GM19239 (cell line): Measurements from ENCODE around the gene ZSCAN25.
"Not testable (repeated sequence)": the region's sequence is repeated elsewhere in the genome, so short reads cannot be mapped to it uniquely, and the experiment has no call there.

Experiments used
- DNase-seq: peaks from one replicate; pipeline ENCODE4 v3.0.0; 2011; ENCODE audit warnings: low spot score; ENCODE audit not compliant: insufficient read length
- FAIRE-seq: peaks from 2 replicates; lab custom pipeline; 2011; peaks lifted over from hg19 to GRCh38; lab: Jason Lieb, UNC

ZSCAN25 gene

GRCh38 chr7:99615989-99616358 lies 772 bp upstream of the ZSCAN25 start:
- no peak for FAIRE-seq

GRCh38 chr7:99617192-99617781 lies 541 bp downstream of the ZSCAN25 start:
- no peak for DNase-seq

More at GRCh38 chr7:99615989-99616358, 772 bp upstream of the ZSCAN25 start:
- no peak for DNase-seq

GRCh38 chr7:99618726-99619125 lies 2.0 kb downstream of the ZSCAN25 start:
- DNase-seq (no peak), FAIRE-seq (no peak)

More at GRCh38 chr7:99617192-99617781, 541 bp downstream of the ZSCAN25 start:
- no peak for FAIRE-seq

- DNase-seq: no peak
- no peak for FAIRE-seq
These were observed 2.9 kb downstream of the ZSCAN25 start for GRCh38 chr7:99619571-99620130.

- FAIRE-seq: no peak
- no peak for DNase-seq
These were observed 4.5 kb downstream of the ZSCAN25 start for GRCh38 chr7:99621271-99621670.

GRCh38 chr7:99622596-99622995 lies 5.8 kb downstream of the ZSCAN25 start:
- no peak for DNase-seq
- FAIRE-seq: no peak

- DNase-seq (no peak), FAIRE-seq (no peak)
These were observed 6.4 kb downstream of the ZSCAN25 start for GRCh38 chr7:99623091-99623693.

- DNase-seq (no peak), FAIRE-seq (no peak)
These were observed 7.1 kb downstream of the ZSCAN25 start for GRCh38 chr7:99623702-99624447.

- no peak for FAIRE-seq
- DNase-seq: no peak
These were observed 7.7 kb downstream of the ZSCAN25 start for GRCh38 chr7:99624484-99624883.

GRCh38 chr7:99625321-99625720 lies 8.6 kb downstream of the ZSCAN25 start:
- FAIRE-seq: no peak
- no peak for DNase-seq

- DNase-seq (no peak), FAIRE-seq (no peak)
These were observed 9.2 kb downstream of the ZSCAN25 start for GRCh38 chr7:99625961-99626360.

GRCh38 chr7:99626661-99627060 lies 9.9 kb downstream of the ZSCAN25 start:
- DNase-seq (no peak), FAIRE-seq (no peak)

- no peak for DNase-seq
- FAIRE-seq: no peak
These were observed 10.8 kb downstream of the ZSCAN25 start for GRCh38 chr7:99627513-99627912.

GRCh38 chr7:99628471-99629465 lies 12.0 kb downstream of the ZSCAN25 start:
- no peak for DNase-seq
- FAIRE-seq: no peak

GRCh38 chr7:99629643-99630042 lies 12.9 kb downstream of the ZSCAN25 start:
- FAIRE-seq: no peak
- no peak for DNase-seq

- DNase-seq (no peak), FAIRE-seq (no peak)
These were observed 14.8 kb downstream of the ZSCAN25 start for GRCh38 chr7:99631295-99632109.

GRCh38 chr7:99637414-99637813 lies 20.7 kb downstream of the ZSCAN25 start:
- peak; percentile 31 for FAIRE-seq

GRCh38 chr7:99638731-99639130 lies 22.0 kb downstream of the ZSCAN25 start:
- no peak for FAIRE-seq

More at GRCh38 chr7:99637414-99637813, 20.7 kb downstream of the ZSCAN25 start:
- not testable (repeated sequence) for DNase-seq

GRCh38 chr7:99639267-99639666 lies 22.5 kb downstream of the ZSCAN25 start:
- no peak for DNase-seq
- no peak for FAIRE-seq

More at GRCh38 chr7:99638731-99639130, 22.0 kb downstream of the ZSCAN25 start:
- no peak for DNase-seq
